OCI-LY1 (cell line): ENCODE data around the gene ATP12A.

ENCODE experiments used
- H2AFZ ChIP-seq: fragments of 200-600 bp; sonication (generic), shearing (Covaris generic); 2 replicates; pipeline ENCODE4 v1.6.0; 2014; ENCODE audit warnings: antibody characterized with exemption, mild to moderate bottlenecking, low read length
- H3F3A ChIP-seq: fragments of 200-600 bp; sonication (generic), shearing (Covaris generic); 2 replicates; pipeline ENCODE4 v1.6.0; 2014; ENCODE audit warnings: mild to moderate bottlenecking, antibody characterized with exemption, low read length, moderate library complexity; ENCODE audit not compliant: insufficient read depth
- H3K27ac ChIP-seq: fragments of 200-600 bp; sonication (generic); 2 replicates; pipeline ENCODE4 v1.5.1; 2014; ENCODE audit warnings: low read length, mixed run types, mild to moderate bottlenecking, low read depth; ENCODE audit not compliant: poor library complexity, severe bottlenecking
- H3K27me3 ChIP-seq: fragments of 200-600 bp; sonication (generic); 2 replicates; pipeline ENCODE4 v1.6.0; 2014; ENCODE audit warnings: antibody characterized with exemption, mild to moderate bottlenecking, low read length, moderate library complexity; ENCODE audit not compliant: insufficient read depth
- H3K36me3 ChIP-seq: fragments of 200-600 bp; sonication (generic); 2 replicates; pipeline ENCODE4 v1.6.1; 2014; ENCODE audit warnings: mild to moderate bottlenecking, antibody characterized with exemption, low read length, moderate library complexity, mixed read lengths; ENCODE audit not compliant: insufficient read depth
- H3K4me1 ChIP-seq: fragments of 200-600 bp; sonication (generic); 2 replicates; pipeline ENCODE4 v1.5.1; 2014; ENCODE audit warnings: mild to moderate bottlenecking, low read length, moderate library complexity; ENCODE audit not compliant: insufficient read depth, severe bottlenecking
- H3K4me2 ChIP-seq: fragments of 200-600 bp; sonication (generic), shearing (Covaris generic); 2 replicates; pipeline ENCODE4 v1.6.1; 2014; ENCODE audit warnings: low read length
- H3K4me3 ChIP-seq: fragments of 200-600 bp; sonication (generic); 2 replicates; pipeline ENCODE4 v1.5.1; 2014; ENCODE audit warnings: low read length, low read depth, mild to moderate bottlenecking, mixed read lengths; ENCODE audit not compliant: poor library complexity, severe bottlenecking
- H3K79me2 ChIP-seq: fragments of 200-600 bp; shearing (Covaris generic); 2 replicates; pipeline ENCODE4 v1.6.1; 2016; ENCODE audit warnings: mixed run types, low read length, mixed read lengths; ENCODE audit not compliant: insufficient read depth
- H3K9ac ChIP-seq: fragments of 200-600 bp; sonication (generic), shearing (Covaris generic); 2 replicates; pipeline ENCODE4 v1.6.1; 2014; ENCODE audit warnings: mild to moderate bottlenecking, low read length, mixed read lengths
- H3K9me2 ChIP-seq: fragments of 200-600 bp; sonication (generic), shearing (Covaris generic); 2 replicates; pipeline ENCODE4 v1.6.1; 2014; ENCODE audit warnings: low read depth, mild to moderate bottlenecking, low read length, mixed read lengths
- H3K9me3 ChIP-seq: fragments of 200-600 bp; shearing (Covaris generic); 2 replicates; pipeline ENCODE4 v1.6.1; 2014; ENCODE audit warnings: low read length, mixed read lengths
- H4K20me1 ChIP-seq: fragments of 200-600 bp; sonication (generic), shearing (Covaris generic); 2 replicates; pipeline ENCODE4 v1.6.0; 2016; ENCODE audit warnings: mild to moderate bottlenecking, low read length; ENCODE audit not compliant: insufficient read depth
- EZH2 ChIP-seq: fragments of 200-600 bp; sonication (generic), shearing (Covaris generic); IDR thresholded peaks from 2 replicates; pipeline ENCODE4 v1.8.0; 2017; ENCODE audit warnings: borderline replicate concordance, mixed run types, mild to moderate bottlenecking, antibody characterized with exemption, low read length, moderate library complexity, mixed read lengths
- TF ChIP-seq, protein P1 (sequence below): fragments of 200-600 bp; sonication (generic), shearing (Covaris generic); IDR thresholded peaks from 2 replicates; pipeline ENCODE4 v1.5.1; 2017; ENCODE audit warnings: mild to moderate bottlenecking, antibody characterized with exemption, low read length, moderate library complexity, mixed read lengths

The ATP12A gene

DNA sequence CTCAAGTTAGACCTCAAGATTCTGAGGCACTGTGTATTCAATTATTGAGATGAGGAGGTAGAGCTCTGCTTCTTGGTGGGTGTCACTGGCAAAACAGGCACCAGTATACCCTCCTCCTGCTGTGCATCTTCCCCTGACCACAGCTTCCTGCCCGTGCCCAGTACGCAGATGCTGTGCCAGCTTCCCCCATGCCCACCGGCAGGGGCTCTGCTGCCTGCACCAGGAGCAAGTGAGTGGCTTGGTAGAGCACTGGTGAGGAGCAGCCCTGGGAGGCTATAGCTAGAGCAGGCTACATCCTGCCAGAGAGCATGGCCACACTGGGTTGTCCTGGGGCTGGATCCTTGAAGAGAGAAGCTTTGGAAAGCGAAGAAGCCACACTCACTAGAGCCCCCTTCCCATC is 62.8 kb downstream of the ATP12A start:
- H4K20me1 ChIP-seq: no peaks in the 10 kb centered on the region
- H3K4me1 ChIP-seq: no peaks in the 10 kb centered on the region
- H3K27ac ChIP-seq: no peak overlapping the region
- no peaks in the 10 kb centered on the region for H3K9me2 ChIP-seq
- H3K9ac ChIP-seq: no peak overlapping the region
- no peaks in the 10 kb centered on the region for H3K9me3 ChIP-seq
- no peak overlapping the region for H3K4me2 ChIP-seq
- no peaks in the 10 kb centered on the region for H3F3A ChIP-seq
- H3K4me3 ChIP-seq: no peak overlapping the region
- no peaks in the 10 kb centered on the region for H3K79me2 ChIP-seq
- no peaks in the 10 kb centered on the region for H3K27me3 ChIP-seq
- TF ChIP-seq, protein P1, sequence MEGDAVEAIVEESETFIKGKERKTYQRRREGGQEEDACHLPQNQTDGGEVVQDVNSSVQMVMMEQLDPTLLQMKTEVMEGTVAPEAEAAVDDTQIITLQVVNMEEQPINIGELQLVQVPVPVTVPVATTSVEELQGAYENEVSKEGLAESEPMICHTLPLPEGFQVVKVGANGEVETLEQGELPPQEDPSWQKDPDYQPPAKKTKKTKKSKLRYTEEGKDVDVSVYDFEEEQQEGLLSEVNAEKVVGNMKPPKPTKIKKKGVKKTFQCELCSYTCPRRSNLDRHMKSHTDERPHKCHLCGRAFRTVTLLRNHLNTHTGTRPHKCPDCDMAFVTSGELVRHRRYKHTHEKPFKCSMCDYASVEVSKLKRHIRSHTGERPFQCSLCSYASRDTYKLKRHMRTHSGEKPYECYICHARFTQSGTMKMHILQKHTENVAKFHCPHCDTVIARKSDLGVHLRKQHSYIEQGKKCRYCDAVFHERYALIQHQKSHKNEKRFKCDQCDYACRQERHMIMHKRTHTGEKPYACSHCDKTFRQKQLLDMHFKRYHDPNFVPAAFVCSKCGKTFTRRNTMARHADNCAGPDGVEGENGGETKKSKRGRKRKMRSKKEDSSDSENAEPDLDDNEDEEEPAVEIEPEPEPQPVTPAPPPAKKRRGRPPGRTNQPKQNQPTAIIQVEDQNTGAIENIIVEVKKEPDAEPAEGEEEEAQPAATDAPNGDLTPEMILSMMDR: no peak
- no peak for TF ChIP-seq EZH2
- no peaks in the 10 kb centered on the region for H3K36me3 ChIP-seq
- no peak overlapping the region for H2AFZ ChIP-seq

DNA sequence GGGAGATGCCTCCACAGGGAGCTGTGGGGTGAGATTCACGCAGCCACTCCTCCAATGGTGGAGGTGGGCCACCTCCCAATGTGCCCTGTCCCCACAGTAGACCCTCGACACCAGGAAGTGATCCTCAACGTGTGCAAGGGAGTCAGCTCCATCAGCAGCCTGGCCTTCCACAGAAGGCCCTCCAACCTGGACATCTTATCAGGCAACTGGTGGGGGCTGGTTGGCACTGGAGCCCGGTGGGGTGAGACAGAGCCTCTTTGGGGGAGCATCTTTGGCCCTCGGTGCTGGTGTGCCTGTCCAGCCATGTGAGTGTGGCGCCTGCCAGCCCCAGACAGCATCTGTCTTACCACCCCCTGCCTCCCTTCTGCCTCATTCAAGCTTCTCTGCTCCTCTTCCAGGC is 64.0 kb downstream of the ATP12A start:
- Histone ChIP-seq H3K27ac (no peak overlapping the region), H3K36me3 (no peaks in the 10 kb centered on the region), H3K79me2 (no peaks in the 10 kb centered on the region), H3K4me2 (no peak overlapping the region), H2AFZ (no peak overlapping the region), H3K9me2 (no peaks in the 10 kb centered on the region), H3K9ac (no peak overlapping the region), H3K9me3 (no peaks in the 10 kb centered on the region), H3K4me1 (no peaks in the 10 kb centered on the region), H3K27me3 (no peaks in the 10 kb centered on the region), H3K4me3 (no peak overlapping the region), H4K20me1 (no peaks in the 10 kb centered on the region), H3F3A (no peaks in the 10 kb centered on the region)
- no peak for TF ChIP-seq EZH2
- TF ChIP-seq, protein P1: no peak

DNA sequence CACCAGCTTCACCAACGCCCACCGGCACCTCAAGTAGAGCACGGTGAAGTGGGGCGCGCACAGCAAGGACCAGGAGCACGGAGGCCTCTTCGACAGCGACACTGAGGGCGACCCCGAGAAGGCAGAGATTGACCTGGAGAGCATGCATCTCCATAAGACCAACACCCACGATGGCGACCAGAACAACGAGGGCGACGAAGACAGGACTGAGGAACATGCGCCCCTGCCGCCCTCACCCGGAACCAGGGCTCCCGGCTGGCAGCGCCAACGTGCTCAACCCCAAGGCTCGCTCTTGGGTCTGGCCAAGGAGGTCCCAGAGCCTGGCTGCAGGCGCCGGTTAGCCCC is 65.3 kb downstream of the ATP12A start:
- no peak overlapping the region for H3K9ac ChIP-seq
- H4K20me1 ChIP-seq: no peaks in the 10 kb centered on the region
- H3K4me2 ChIP-seq: no peak overlapping the region
- H3K36me3 ChIP-seq: no peaks in the 10 kb centered on the region
- H3K27ac ChIP-seq: no peak overlapping the region
- no peaks in the 10 kb centered on the region for H3K9me2 ChIP-seq
- no peaks in the 10 kb centered on the region for H3K4me1 ChIP-seq
- H3K9me3 ChIP-seq: no peaks in the 10 kb centered on the region
- no peak overlapping the region for H2AFZ ChIP-seq
- no peaks in the 10 kb centered on the region for H3F3A ChIP-seq
- no peak overlapping the region for H3K4me3 ChIP-seq
- no peaks in the 10 kb centered on the region for H3K27me3 ChIP-seq
- no peaks in the 10 kb centered on the region for H3K79me2 ChIP-seq
- TF ChIP-seq, protein P1: no peak
- TF ChIP-seq EZH2: no peak
